GM12891 (cell line): ENCODE results near the gene FZD8.

Experiments
- DNase-seq: peaks from one replicate; pipeline ENCODE4 v3.0.0; 2011; ENCODE audit warnings: low spot score; ENCODE audit not compliant: insufficient read length
- FAIRE-seq: peaks from 2 replicates; lab custom pipeline; 2011; peaks lifted over from hg19 to GRCh38; lab: Jason Lieb, UNC
- PAX5 ChIP-seq: IDR thresholded peaks from 2 replicates; pipeline ENCODE4 v1.6.1; 2011; ENCODE audit warnings: low read length, moderate library complexity, mild to moderate bottlenecking; ENCODE audit not compliant: insufficient read depth, severe bottlenecking
- POLR2A ChIP-seq: IDR thresholded peaks from 2 replicates; pipeline ENCODE4 v1.6.1; 2011; ENCODE audit warnings: low read depth, low read length, control low read depth
- POLR2AphosphoS5 ChIP-seq: IDR thresholded peaks from 2 replicates; pipeline ENCODE4 v1.6.1; 2011; ENCODE audit warnings: low read depth, low read length, control low read depth
- POU2F2 ChIP-seq: IDR thresholded peaks from 2 replicates; pipeline ENCODE4 v1.6.1; 2011; ENCODE audit warnings: low read depth, mild to moderate bottlenecking, control low read depth, low read length, moderate library complexity
- SPI1 ChIP-seq: IDR thresholded peaks from 2 replicates; pipeline ENCODE4 v1.6.1; 2011; ENCODE audit warnings: low read depth, low read length, control low read depth
- TAF1 ChIP-seq: IDR thresholded peaks from 2 replicates; pipeline ENCODE4 v1.6.1; 2011; ENCODE audit warnings: low read depth, low read length, control low read depth

The FZD8 gene

GRCh38 chr10:35611750-35612149 is 30.3 kb downstream of the FZD8 start:
- no peak for DNase-seq
- no peak for FAIRE-seq
- no peak for TF ChIP-seq SPI1
- no peak for TF ChIP-seq POLR2A
- no peak for TF ChIP-seq POU2F2
- TF ChIP-seq POLR2AphosphoS5: no peak
- no peak for TF ChIP-seq PAX5
- TF ChIP-seq TAF1: no peak

- FAIRE-seq: no peak
- DNase-seq: peak; percentile 16
- TF ChIP-seq POLR2A: no peak
- no peak for TF ChIP-seq POU2F2
- no peak for TF ChIP-seq SPI1
- TF ChIP-seq TAF1: no peak
- TF ChIP-seq PAX5: no peak
- no peak for TF ChIP-seq POLR2AphosphoS5
These were observed 33.8 kb downstream of the FZD8 start for GRCh38 chr10:35608328-35608672.

- FAIRE-seq (no peak), DNase-seq (peak; percentile 20)
- no peak for TF ChIP-seq POLR2A
- no peak for TF ChIP-seq PAX5
These were observed 34.4 kb downstream of the FZD8 start for GRCh38 chr10:35607475-35608327.

GRCh38 chr10:35606430-35606829 is 35.7 kb downstream of the FZD8 start:
- TF ChIP-seq PAX5: no peak
- TF ChIP-seq POLR2A: no peak
- no peak for TF ChIP-seq TAF1
- no peak for TF ChIP-seq SPI1
- TF ChIP-seq POLR2AphosphoS5: no peak
- no peak for TF ChIP-seq POU2F2
- no peak for DNase-seq
- FAIRE-seq: no peak

- DNase-seq (no peak), FAIRE-seq (no peak)
- TF ChIP-seq PAX5: no peak
- no peak for TF ChIP-seq SPI1
- TF ChIP-seq TAF1: no peak
- no peak for TF ChIP-seq POLR2AphosphoS5
- no peak for TF ChIP-seq POU2F2
- no peak for TF ChIP-seq POLR2A
These were observed 36.9 kb downstream of the FZD8 start, which contains the start of gene GJD4 for GRCh38 chr10:35605191-35605590. Gene GJD4 (plus strand): TSS chr10:35605341. CDS start chr10:35605568, 227 bp downstream.

- DNase-seq (no peak), FAIRE-seq (no peak)
- no peak for TF ChIP-seq POLR2A
- no peak for TF ChIP-seq PAX5
- no peak for TF ChIP-seq TAF1
- no peak for TF ChIP-seq SPI1
- TF ChIP-seq POU2F2: no peak
- no peak for TF ChIP-seq POLR2AphosphoS5
These were observed 41.9 kb downstream of the FZD8 start for GRCh38 chr10:35600193-35600592.

- FAIRE-seq (no peak), DNase-seq (no peak)
- TF ChIP-seq POLR2A (no peak), POU2F2 (no peak), PAX5 (no peak), TAF1 (no peak), POLR2AphosphoS5 (no peak), SPI1 (no peak)
These were observed 43.7 kb downstream of the FZD8 start for GRCh38 chr10:35598379-35598778.

- no peak for FAIRE-seq
- TF ChIP-seq PAX5 (no peak), POLR2AphosphoS5 (no peak), POLR2A (no peak), SPI1 (no peak), POU2F2 (no peak), TAF1 (no peak)
- no peak for DNase-seq
These were observed 47.0 kb downstream of the FZD8 start for GRCh38 chr10:35595106-35595505.

GRCh38 chr10:35594115-35595079 is 47.7 kb downstream of the FZD8 start:
- no peak for FAIRE-seq
- DNase-seq: no peak
- no peak for TF ChIP-seq TAF1
- TF ChIP-seq SPI1: peak; percentile 12; the same call in 1 of the 2 replicates
